ENCODE data around the gene CRIP2.

DNA sequence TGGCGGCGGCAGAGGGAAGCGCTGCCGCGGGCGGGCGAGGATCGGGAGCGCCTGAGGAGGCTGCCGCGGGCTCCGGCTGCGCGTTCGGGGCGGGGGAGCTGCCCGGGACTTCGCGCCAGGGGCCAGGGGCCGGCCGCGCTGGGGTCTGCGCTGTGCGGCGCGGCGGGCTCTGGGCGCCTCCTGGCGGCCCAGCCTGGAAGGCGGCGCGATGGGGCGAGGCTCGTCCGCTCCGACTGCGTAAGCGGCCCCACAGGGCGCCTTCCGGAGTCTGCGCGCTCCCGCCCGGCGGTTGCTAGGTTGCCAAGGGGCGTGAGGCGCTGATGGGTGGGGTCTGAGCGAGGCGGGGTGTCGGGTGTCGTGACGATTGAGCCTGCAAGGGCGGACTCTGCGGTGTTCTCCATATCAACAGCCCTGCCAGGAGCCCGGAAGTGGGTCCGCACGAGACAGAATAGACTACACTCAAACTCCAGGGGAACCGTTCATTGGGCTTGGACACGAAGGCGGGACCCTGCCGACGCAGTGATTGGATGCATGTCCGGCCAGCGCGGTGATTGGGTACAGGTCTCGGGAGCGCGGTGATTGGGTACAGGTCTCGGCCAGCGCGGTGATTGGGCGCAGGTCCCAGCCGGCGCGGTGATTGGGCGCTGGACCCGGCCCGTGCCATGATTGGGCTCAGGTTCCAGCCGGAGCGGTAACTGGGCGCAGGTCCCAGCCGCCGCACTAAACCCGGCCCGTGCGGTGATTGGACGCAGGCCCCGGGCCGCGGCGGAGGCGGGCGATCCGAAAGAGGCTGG, 16.1 kb downstream of the CRIP2 start, which contains the start of gene TEDC1:
- TF ChIP-seq CTCF (IDR thresholded peaks at IDR 0.05; ENCODE audit: borderline replicate concordance, extremely low read depth, low read length, poor library complexity, severe bottlenecking) (peak; percentile 94), EZH2 (IDR thresholded peaks at IDR 0.05; ENCODE audit: borderline replicate concordance, low read depth, low read length, severe bottlenecking) (peak; percentile 29)
